Breast epithelium (tissue), 4 donors: ENCODE results near the gene CTTNBP2. TPM values are rescaled to one million over a fixed set of nuclear protein-coding genes. Genes with fewer than 3 reads are reported as not detected.

ENCODE experiments used
- DNase-seq, 2 donors: peaks; one replicate each; pipeline ENCODE4 v3.0.0-alpha.2; 2019; ENCODE audit warnings: low spot score in 2 of 2
- H3K27ac ChIP-seq, 2 donors: fragments of 200-600 bp; sonication (generic) in 1 of 2; one replicate each; pipeline ENCODE4 v1.5.1; 2016 to 2019; ENCODE audit warnings: mild to moderate bottlenecking in 1 of 2
- H3K27me3 ChIP-seq, 2 donors: fragments of 200-600 bp; sonication (generic) in 1 of 2; one replicate each; pipeline versions ENCODE4 v1.5.1 to v1.6.0; 2017 to 2019; ENCODE audit warnings: control low read depth in 1 of 2, mild to moderate bottlenecking in 1 of 2
- H3K36me3 ChIP-seq: fragments of 200-600 bp; one replicate; pipeline ENCODE4 v1.5.1; 2019
- H3K4me1 ChIP-seq, 2 donors: fragments of 200-600 bp; sonication (generic); one replicate each; pipeline ENCODE4 v1.5.1; 2016 to 2019; ENCODE audit warnings: control low read depth in 1 of 2
- H3K4me3 ChIP-seq, 3 donors: fragments of 200-600 bp; sonication (generic); 1 replicate in 2 of 3; 2 replicates in 1 of 3; pipeline ENCODE4 v1.5.1; 2016 to 2019; ENCODE audit warnings: mild to moderate bottlenecking in 3 of 3, moderate library complexity in 2 of 3
- H3K9me3 ChIP-seq, 2 donors: fragments of 200-600 bp; sonication (generic) in 1 of 2; one replicate each; pipeline ENCODE4 v1.5.1; 2016 to 2019; ENCODE audit warnings: control low read depth in 1 of 2
- POLR2A ChIP-seq: fragments of 450-650 bp; IDR thresholded peaks from one replicate; pipeline ENCODE4 v1.6.1; 2016; ENCODE audit warnings: antibody characterized with exemption, mild to moderate bottlenecking, moderate library complexity
- POLR2AphosphoS5 ChIP-seq, 3 donors: sonication (generic); formaldehyde crosslinking; IDR thresholded peaks; one replicate each; pipeline ENCODE4 v1.6.1; 2017; ENCODE audit warnings: antibody characterized with exemption in 3 of 3
- intact Hi-C: fragments of 100-400 bp; cut with DNase I; formaldehyde crosslinking; loops from one replicate; pipeline ENCODE4 v1.15.1; 2023; ENCODE audit warnings: low total_unique reads
- total RNA-seq, 3 donors: library from RNA; depleted of rRNA; stranded (reverse); fragments of >200 nt; gene quantifications; one replicate each; pipeline ENCODE4 v1.1.0, GENCODE V29; 2016
- TF ChIP-seq, protein P1 (sequence below), 3 donors: fragments of 450-650 bp; IDR thresholded peaks; one replicate each; pipeline ENCODE4 v1.5.1; 2016 to 2017; ENCODE audit warnings: antibody characterized with exemption in 3 of 3, mild to moderate bottlenecking in 3 of 3, moderate library complexity in 3 of 3

The CTTNBP2 gene
- total RNA-seq, 3 donors from 2014 or later = 8.8 to 37.0 (median 13.8) TPM

DNA sequence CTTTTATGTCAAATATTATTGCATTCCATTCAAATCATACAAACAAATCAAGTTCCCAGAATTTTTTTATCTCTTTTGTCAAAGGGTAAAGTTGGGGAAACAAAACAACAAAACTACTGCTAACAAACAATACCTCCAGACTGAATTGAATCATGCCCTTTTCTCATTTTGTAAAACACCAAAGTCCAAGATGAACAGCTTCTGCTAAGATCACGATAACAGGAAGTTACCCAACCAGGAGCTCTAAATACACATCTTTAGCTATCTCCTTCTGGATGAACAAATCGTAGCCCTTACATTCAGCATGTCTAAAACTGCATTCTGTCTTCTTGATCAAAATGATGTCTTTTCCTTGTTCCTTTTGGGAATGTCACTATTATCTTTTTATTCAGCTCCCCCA lies 97.4 kb downstream of the CTTNBP2 start:
- no peak overlapping the region for H3K4me3 ChIP-seq
- TF ChIP-seq POLR2A = no peak
- no peak for TF ChIP-seq POLR2AphosphoS5 (IDR thresholded peaks at IDR 0.05)
- TF ChIP-seq, protein P1, sequence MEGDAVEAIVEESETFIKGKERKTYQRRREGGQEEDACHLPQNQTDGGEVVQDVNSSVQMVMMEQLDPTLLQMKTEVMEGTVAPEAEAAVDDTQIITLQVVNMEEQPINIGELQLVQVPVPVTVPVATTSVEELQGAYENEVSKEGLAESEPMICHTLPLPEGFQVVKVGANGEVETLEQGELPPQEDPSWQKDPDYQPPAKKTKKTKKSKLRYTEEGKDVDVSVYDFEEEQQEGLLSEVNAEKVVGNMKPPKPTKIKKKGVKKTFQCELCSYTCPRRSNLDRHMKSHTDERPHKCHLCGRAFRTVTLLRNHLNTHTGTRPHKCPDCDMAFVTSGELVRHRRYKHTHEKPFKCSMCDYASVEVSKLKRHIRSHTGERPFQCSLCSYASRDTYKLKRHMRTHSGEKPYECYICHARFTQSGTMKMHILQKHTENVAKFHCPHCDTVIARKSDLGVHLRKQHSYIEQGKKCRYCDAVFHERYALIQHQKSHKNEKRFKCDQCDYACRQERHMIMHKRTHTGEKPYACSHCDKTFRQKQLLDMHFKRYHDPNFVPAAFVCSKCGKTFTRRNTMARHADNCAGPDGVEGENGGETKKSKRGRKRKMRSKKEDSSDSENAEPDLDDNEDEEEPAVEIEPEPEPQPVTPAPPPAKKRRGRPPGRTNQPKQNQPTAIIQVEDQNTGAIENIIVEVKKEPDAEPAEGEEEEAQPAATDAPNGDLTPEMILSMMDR (IDR thresholded peaks at IDR 0.05) = no peak
- H3K27me3 ChIP-seq = no peaks in the 10 kb centered on the region
- no peaks in the 10 kb centered on the region for H3K9me3 ChIP-seq
- H3K36me3 ChIP-seq = no peaks in the 10 kb centered on the region
- intact Hi-C loops = no loop called here
- H3K4me1 ChIP-seq = no peaks in the 10 kb centered on the region
- no peak for DNase-seq
- H3K27ac ChIP-seq = no peak overlapping the region

DNA sequence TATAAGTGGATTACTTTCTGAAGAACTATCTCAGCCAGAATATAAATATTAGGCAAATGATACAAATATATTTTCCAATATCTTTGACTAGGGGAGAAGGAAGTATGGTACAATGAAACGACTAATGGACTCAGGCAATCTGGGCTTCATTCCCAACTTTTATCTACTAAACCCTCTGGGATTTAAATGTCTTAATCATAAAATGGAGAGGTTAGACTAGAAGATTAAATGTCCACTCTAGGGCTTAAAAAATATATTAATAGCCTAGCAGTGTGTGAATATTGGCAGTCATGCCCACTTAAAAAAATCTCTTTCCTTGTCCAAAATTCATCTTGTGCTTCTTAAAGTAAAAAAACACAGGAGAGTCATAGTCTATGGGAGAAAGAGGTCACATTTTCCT lies 98.3 kb downstream of the CTTNBP2 start:
- intact Hi-C loops = no loop called here
- Histone ChIP-seq H3K4me1 (no peaks in the 10 kb centered on the region), H3K36me3 (no peaks in the 10 kb centered on the region), H3K4me3 (no peak overlapping the region), H3K27me3 (no peaks in the 10 kb centered on the region), H3K27ac (no peak overlapping the region), H3K9me3 (no peaks in the 10 kb centered on the region)
- DNase-seq = no peak
- TF ChIP-seq POLR2AphosphoS5 (IDR thresholded peaks at IDR 0.05) (no peak), POLR2A (no peak)

DNA sequence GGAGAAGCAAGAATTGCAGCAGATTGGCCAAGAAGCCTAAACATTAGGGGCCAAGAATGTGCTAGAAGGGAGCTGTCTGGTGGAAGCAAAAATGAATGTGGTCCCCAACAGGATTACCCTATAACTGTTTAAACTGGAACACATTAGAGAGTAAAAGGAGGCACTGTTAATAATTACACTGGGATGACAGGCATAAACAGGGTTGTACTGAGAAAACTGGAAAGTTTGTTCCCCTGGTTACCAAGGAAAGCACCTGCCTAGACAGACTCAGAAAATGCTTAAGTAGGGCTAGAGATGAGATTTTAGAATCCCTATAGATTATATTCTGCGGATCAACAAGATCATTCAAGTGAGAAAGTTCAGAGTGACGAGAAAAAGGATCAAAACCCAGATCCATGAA lies 100.8 kb downstream of the CTTNBP2 start:
- Histone ChIP-seq H3K9me3 (no peaks in the 10 kb centered on the region), H3K4me1 (no peaks in the 10 kb centered on the region), H3K36me3 (no peaks in the 10 kb centered on the region), H3K27ac (no peak overlapping the region), H3K27me3 (no peaks in the 10 kb centered on the region), H3K4me3 (no peak overlapping the region)
- TF ChIP-seq, protein P1 (IDR thresholded peaks at IDR 0.05) = no peak
- TF ChIP-seq POLR2A = no peak
- no peak for TF ChIP-seq POLR2AphosphoS5 (IDR thresholded peaks at IDR 0.05)
- intact Hi-C loops = no loop called here
- no peak for DNase-seq

DNA sequence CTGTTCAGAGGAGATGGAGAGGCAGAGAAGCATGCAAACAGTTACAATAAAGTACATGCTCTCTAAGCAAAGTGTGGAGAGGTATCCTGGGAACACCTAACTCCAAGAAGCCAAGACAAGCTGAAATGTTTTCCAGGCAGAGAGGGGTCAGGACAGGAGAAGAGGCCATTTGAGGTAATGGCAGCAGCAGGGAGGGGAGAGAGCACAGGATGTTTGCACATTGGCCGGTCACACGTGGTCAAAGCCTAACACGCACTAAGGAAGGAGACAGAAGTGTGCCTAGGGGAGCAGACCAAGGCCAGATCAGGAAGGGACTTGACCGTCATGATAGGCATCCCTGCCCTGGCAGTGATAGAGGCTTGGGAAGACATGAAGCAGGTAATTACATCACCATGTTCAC lies 101.5 kb downstream of the CTTNBP2 start:
- Histone ChIP-seq H3K27ac (no peak overlapping the region), H3K9me3 (no peaks in the 10 kb centered on the region), H3K27me3 (no peaks in the 10 kb centered on the region), H3K4me1 (no peaks in the 10 kb centered on the region), H3K4me3 (no peak overlapping the region), H3K36me3 (no peaks in the 10 kb centered on the region)
- DNase-seq = no peak
- TF ChIP-seq, protein P1 (IDR thresholded peaks at IDR 0.05) = no peak
- TF ChIP-seq POLR2AphosphoS5 (IDR thresholded peaks at IDR 0.05) = no peak
- TF ChIP-seq POLR2A = no peak
- intact Hi-C loops = no loop called here

DNA sequence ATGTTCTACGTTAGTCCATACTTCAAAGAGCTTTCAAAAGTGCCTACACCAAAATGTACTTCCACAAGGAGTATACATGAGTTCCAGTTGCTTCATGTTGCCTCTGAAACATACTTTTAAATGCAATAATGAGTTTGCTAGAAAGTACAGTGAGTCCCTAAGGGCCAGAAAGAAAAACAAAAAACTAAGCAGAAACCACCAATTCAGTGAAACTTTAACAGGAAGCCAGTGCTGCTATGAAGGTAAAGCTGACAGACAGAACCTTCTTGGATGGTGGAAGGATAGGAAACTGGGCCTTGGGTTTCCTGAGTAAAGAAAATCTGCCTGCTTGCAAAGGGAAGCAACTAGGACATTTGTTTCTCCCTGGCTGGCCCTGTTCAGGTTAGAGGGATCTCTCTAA lies 104.2 kb downstream of the CTTNBP2 start:
- Histone ChIP-seq H3K27me3 (no peaks in the 10 kb centered on the region), H3K4me1 (no peaks in the 10 kb centered on the region), H3K36me3 (no peaks in the 10 kb centered on the region), H3K4me3 (no peak overlapping the region), H3K27ac (no peak overlapping the region), H3K9me3 (no peaks in the 10 kb centered on the region)
- intact Hi-C loops = no loop called here
- TF ChIP-seq POLR2AphosphoS5 (IDR thresholded peaks at IDR 0.05) = no peak
- TF ChIP-seq POLR2A = no peak
- TF ChIP-seq, protein P1 (IDR thresholded peaks at IDR 0.05) = no peak
- no peak for DNase-seq

DNA sequence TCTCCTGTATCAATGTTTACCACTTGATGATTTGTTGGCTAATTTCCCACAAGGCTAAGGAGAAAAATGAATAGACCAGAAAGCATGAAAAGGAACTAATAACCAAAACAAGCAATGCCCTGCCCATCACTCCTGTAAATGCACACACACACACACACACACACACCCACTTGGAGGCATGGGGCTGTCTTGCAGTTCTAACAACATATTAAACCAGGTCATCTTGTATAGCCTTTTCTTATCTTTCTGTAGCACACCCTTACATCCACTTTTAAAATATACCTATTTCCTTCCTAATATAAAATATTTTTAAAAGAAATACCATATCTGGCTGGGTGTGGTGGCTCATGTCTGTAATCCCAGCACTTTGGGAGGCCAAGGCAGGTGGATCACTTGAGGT lies 105.3 kb downstream of the CTTNBP2 start:
- Histone ChIP-seq H3K4me1 (no peaks in the 10 kb centered on the region), H3K27me3 (no peaks in the 10 kb centered on the region), H3K27ac (no peak overlapping the region), H3K4me3 (no peak overlapping the region), H3K36me3 (no peaks in the 10 kb centered on the region), H3K9me3 (no peaks in the 10 kb centered on the region)
- TF ChIP-seq, protein P1 (IDR thresholded peaks at IDR 0.05) = no peak
- TF ChIP-seq POLR2AphosphoS5 (IDR thresholded peaks at IDR 0.05) (no peak), POLR2A (no peak)
- intact Hi-C loops = no loop called here
- DNase-seq = no peak
